ENCODE measurements around the gene CDH26.

GRCh38 chr20:59993736-59994430, 35.7 kb downstream of the CDH26 start:
- no peak for TF ChIP-seq EZH2 (IDR thresholded peaks at IDR 0.05; ENCODE audit: low read depth, unreplicated experiment)
- TF ChIP-seq CTCF (conservative IDR thresholded peaks at IDR 0.05; ENCODE audit: low read depth in 2 of 2), result no peak
- TF ChIP-seq NANOG (IDR thresholded peaks at IDR 0.05; ENCODE audit: borderline replicate concordance), result no peak; the same call in 1 of the 2 replicates
- no peak for TF ChIP-seq EZH2phosphoT487 (IDR thresholded peaks at IDR 0.05; ENCODE audit: unreplicated experiment)
- TF ChIP-seq POLR2AphosphoS5 (IDR thresholded peaks at IDR 0.05; ENCODE audit: low read depth), result no peak
- TF ChIP-seq REST (IDR thresholded peaks at IDR 0.05; ENCODE audit: unreplicated experiment), result no peak
- TF ChIP-seq ZNF462 (CRISPR knock-in tag; IDR thresholded peaks at IDR 0.05), result no peak
